Measurements from ENCODE around the gene ELOVL3. TPM values are rescaled to one million over a fixed set of nuclear protein-coding genes. Genes with fewer than 3 reads are reported as not detected.

Gene ELOVL3
- total RNA-seq, 4 donors from 2014 or later, result 0.19 TPM; not detected in 3

DNA sequence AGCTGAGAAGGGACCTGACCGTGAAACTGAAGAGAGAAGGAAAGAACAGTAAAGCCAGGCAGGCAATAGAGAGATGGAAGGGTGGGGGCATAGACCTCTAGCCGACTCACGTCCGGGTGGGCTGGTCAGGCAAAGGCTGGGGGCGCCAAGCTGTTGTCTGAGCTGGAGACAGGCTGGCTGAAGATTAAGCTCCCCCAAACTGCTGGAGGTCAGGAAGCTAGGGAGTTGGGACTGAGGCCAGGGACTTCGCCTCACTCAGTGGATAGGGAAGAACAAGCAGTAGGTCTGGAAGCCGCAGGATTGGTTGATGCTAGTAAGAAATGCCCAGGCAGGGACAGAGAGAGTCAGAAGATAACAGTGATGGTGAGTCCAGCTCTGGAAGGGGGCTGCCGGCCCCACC lies 9.9 kb downstream of the ELOVL3 start:
- intact Hi-C loops (cut with DNase I), result no loop called here
- no peak for DNase-seq (ENCODE audit: extremely low spot score)
- WGBS, result 67% methylated on average over 8 of the region's 8 CpGs
- TF ChIP-seq, protein P1, sequence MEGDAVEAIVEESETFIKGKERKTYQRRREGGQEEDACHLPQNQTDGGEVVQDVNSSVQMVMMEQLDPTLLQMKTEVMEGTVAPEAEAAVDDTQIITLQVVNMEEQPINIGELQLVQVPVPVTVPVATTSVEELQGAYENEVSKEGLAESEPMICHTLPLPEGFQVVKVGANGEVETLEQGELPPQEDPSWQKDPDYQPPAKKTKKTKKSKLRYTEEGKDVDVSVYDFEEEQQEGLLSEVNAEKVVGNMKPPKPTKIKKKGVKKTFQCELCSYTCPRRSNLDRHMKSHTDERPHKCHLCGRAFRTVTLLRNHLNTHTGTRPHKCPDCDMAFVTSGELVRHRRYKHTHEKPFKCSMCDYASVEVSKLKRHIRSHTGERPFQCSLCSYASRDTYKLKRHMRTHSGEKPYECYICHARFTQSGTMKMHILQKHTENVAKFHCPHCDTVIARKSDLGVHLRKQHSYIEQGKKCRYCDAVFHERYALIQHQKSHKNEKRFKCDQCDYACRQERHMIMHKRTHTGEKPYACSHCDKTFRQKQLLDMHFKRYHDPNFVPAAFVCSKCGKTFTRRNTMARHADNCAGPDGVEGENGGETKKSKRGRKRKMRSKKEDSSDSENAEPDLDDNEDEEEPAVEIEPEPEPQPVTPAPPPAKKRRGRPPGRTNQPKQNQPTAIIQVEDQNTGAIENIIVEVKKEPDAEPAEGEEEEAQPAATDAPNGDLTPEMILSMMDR (IDR thresholded peaks at IDR 0.05), result no peak
- no peak for TF ChIP-seq POLR2A (IDR thresholded peaks at IDR 0.05; ENCODE audit: low read depth)
- TF ChIP-seq EP300 (IDR thresholded peaks at IDR 0.05), result no peak
- no peak for TF ChIP-seq POLR2AphosphoS5 (IDR thresholded peaks at IDR 0.05)
- peaks cover under 1 to 65% (median 18%) of the 10 kb centered on the region in 4 donors for H3K27me3 ChIP-seq
- H3K4me3 ChIP-seq, result no peak overlapping the region
- no peaks in the 10 kb centered on the region for H3K36me3 ChIP-seq
- H3K27ac ChIP-seq (replicated peaks in 1 of 4), result no peak overlapping the region
- peaks cover 16 to 21% (median 18%) of the 10 kb centered on the region in 4 donors for H3K4me1 ChIP-seq
- H3K9me3 ChIP-seq, result no peaks in the 10 kb centered on the region

DNA sequence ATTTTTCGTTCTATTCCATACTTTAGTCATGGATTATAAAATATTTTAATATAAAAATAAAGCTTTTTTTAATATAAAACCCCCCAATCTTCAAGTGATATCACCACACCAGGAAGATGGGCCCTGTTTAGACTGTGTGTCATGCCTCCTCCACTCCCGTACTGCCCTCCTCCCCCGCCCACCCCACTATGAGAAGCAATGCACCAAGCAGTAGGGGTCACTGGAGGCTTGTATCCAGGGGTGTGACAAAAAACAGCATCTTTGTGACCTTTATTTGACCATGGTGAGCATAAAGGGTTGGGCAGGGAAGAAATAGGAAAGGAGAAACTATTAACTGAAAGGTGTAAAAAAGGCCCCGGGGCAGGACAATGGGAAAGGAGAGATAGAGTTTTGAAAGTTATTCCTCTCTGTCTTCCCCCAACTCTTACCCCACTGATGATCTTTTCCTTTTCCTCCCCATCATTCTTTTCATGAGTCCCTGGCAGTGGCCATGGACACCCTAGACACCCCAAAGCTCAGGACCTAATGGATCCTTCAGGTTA lies 11.7 kb downstream of the ELOVL3 start:
- 61% methylated on average over 4 of the region's 4 CpGs for WGBS
- no peak for DNase-seq (ENCODE audit: extremely low spot score)
- H3K4me1 ChIP-seq, result peaks cover 15 to 26% (median 25%) of the 10 kb centered on the region in 4 donors
- no peak for TF ChIP-seq POLR2AphosphoS5 (IDR thresholded peaks at IDR 0.05)
- TF ChIP-seq POLR2A (IDR thresholded peaks at IDR 0.05; ENCODE audit: low read depth), result no peak
- TF ChIP-seq EP300 (IDR thresholded peaks at IDR 0.05), result no peak
- TF ChIP-seq, protein P1 (IDR thresholded peaks at IDR 0.05), result no peak
- H3K27me3 ChIP-seq, result peaks cover 0 to 50% (median 6%) of the 10 kb centered on the region in 4 donors
- intact Hi-C loops (cut with DNase I), result no loop called here
- no peak overlapping the region for H3K27ac ChIP-seq (replicated peaks in 1 of 4)
- no peaks in the 10 kb centered on the region for H3K36me3 ChIP-seq
- no peak overlapping the region for H3K4me3 ChIP-seq
- no peaks in the 10 kb centered on the region for H3K9me3 ChIP-seq

DNA sequence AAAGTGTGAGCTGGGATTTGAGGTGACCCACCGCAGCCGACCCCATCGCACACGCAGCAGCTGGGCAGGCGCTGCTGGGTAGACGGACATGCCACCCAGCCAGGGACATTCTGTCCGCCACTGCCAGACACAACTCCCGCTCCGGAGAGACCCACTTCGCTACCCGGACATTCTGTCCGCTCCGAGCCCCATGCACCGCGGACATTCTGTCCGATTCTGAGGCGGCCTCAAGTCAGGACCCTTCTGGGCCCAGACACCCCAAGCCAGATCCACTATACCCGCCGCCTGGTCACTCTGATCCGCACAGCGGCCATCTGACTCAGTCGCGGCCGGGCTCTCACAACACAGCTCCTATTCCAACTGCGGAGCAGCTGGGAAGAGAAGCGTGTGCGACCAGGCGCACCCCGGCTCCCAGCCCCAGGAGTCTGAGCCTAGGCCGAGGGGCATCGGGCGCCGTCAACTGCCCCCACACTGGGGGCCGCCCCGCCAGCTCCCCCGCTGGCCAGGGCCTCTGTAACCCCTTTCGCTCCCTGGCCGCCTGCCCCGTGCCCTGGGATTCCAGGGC lies 14.4 kb downstream of the ELOVL3 start:
- Histone ChIP-seq H3K27me3 (peaks cover 0 to 23% (median 2%) of the 10 kb centered on the region in 4 donors), H3K4me3 (peak overlapping the region; percentile 63 to 68 (median 65)), H3K9me3 (no peaks in the 10 kb centered on the region), H3K4me1 (peaks cover 20 to 41% (median 32%) of the 10 kb centered on the region in 4 donors), H3K36me3 (no peaks in the 10 kb centered on the region), H3K27ac (replicated peaks in 1 of 4) (no peak overlapping the region)
- TF ChIP-seq POLR2A (IDR thresholded peaks at IDR 0.05; ENCODE audit: low read depth) (no peak), EP300 (IDR thresholded peaks at IDR 0.05) (no peak), POLR2AphosphoS5 (IDR thresholded peaks at IDR 0.05) (no peak)
- TF ChIP-seq, protein P1 (IDR thresholded peaks at IDR 0.05), result no peak
- intact Hi-C loops (cut with DNase I), result no loop called here
- DNase-seq (ENCODE audit: extremely low spot score), result no peak
- 48% methylated on average over 14 of the region's 39 CpGs for WGBS

DNA sequence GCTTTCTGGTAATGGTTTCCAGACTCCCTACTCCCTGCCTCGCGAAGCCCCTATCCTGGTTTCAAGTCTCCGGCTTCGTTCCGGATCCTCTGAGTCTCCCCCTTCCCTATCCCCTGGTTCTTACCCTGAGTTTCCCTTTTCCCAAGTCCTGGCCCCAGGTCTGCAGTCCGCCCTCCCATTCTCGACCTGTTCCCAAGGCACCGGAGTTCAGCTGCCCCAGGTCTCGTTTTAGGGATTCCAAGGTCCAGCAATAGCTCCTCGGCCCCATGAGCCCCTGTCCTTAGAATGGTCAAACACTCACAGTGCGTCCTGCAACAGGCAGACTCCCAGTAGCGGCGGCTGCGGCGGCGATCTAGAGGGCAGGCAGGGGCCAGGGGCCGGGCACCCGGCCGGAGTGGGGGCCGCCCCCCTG lies 14.9 kb downstream of the ELOVL3 start:
- intact Hi-C loops (cut with DNase I), result no loop called here
- Histone ChIP-seq H3K36me3 (no peaks in the 10 kb centered on the region), H3K27ac (replicated peaks in 1 of 4) (peak overlapping the region in 1 of 4 donors; percentile 12), H3K9me3 (no peaks in the 10 kb centered on the region), H3K27me3 (peaks cover 0 to 18% (median 0%) of the 10 kb centered on the region in 4 donors), H3K4me3 (peak overlapping the region; percentile 63 to 68 (median 65)), H3K4me1 (peaks cover 20 to 44% (median 33%) of the 10 kb centered on the region in 4 donors)
- no peak for DNase-seq (ENCODE audit: extremely low spot score)
- TF ChIP-seq, protein P1 (IDR thresholded peaks at IDR 0.05), result no peak
- TF ChIP-seq EP300 (IDR thresholded peaks at IDR 0.05) (no peak), POLR2AphosphoS5 (IDR thresholded peaks at IDR 0.05) (no peak), POLR2A (IDR thresholded peaks at IDR 0.05; ENCODE audit: low read depth) (no peak)
- WGBS, result 2% methylated on average over 9 of the region's 20 CpGs

Measured in esophagus muscularis mucosa (tissue), 4 donors.